GM21423 (cell line): ENCODE measurements around the gene TMEM185B.
"Not testable (repeated sequence)": the region's sequence is repeated elsewhere in the genome, so short reads cannot be mapped to it uniquely, and the experiment has no call there.

Experiments used
- ATAC-seq: cut with Tn5 transposase; IDR thresholded peaks from one replicate; pipeline ENCODE4 v1.9.1; 2021; ENCODE audit warnings: mild to moderate bottlenecking, moderate library complexity; ENCODE audit not compliant: unreplicated experiment

The TMEM185B gene

DNA sequence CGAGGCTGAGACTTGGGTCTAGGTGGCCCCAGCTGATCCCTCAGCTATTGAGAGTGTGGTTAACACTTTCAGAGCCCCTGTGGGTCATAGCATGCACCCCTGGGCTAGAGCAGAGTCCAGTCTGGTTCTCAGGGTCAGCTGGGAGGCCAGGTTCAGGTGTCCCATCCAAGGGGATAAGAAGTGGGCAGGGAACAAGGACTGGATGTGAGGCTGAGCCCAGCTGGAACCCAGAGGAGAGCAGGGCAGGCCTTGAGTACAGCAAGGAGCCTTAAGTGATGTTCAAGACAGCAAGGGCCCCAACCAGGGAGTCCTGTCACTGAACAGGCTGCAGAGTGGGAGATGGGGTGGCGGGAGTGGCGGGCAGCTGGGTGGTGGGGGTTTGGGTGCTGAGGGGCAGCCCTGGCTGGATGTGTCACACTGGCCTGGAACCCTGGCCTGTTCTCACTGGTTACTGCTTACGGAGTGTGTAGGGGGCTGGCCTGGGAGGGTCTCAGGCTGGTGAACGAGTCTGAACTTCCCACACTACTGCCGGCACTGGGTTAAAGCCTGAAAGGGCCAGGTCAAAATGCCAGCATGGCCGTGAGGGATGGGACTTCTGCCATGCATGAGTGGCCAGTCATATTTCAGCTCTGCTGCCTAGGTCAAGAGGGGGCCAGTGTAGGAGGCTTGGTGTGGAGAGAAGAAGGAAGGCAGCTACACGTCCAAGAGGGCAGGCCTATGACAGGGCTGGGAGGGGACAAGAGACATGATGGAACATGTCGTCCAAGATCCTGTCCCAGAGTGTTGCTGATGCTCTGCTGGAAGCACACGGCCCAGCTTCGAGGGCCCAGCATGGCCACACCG, 13.6 kb downstream of the TMEM185B start:
- no peak for ATAC-seq

DNA sequence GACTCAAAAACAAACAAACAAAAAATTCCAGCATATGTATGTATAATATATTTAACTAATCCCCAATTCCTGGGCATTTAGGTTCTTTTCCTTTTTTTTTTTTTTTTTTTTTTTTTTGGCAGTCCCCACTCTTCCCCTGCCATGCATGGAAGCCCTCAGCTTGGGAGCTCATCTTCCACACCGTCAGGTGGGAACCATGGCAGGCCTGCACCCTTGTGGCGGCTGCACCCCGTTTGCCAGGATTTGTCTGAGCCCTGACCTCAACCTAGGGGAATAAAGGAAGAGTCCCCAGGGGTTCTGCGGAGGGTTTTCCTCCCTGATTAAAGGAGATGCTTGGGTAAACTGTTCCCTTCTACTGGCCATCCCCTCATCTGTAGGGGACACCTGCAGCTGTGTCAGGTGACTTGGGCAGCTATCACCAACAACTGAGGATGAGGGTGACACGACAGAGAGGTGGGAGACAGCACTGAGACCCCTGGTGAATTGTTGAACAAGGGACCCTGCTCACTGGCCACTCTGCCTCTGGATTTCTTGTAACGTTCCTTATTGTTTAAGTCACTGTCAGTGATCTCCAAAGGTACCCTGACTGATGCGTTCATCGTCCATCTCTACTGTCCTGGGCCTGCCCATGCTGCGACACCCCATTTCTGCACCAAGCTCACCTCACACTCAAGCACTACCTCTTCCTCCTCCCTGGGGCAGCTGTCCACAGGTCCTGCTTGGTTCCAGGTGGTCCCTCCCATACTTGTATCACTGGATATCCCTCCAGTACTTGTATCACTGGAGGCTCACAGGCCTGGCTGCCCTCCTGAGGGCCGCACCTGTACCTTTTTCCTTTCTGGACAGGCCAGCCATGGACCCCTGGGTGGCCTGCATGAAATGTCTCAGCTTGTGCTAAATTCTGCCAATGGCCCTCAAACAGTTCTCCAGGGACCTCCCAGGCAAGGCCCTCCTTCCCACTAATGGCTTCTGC, 14.5 kb downstream of the TMEM185B start:
- ATAC-seq, result no peak

DNA sequence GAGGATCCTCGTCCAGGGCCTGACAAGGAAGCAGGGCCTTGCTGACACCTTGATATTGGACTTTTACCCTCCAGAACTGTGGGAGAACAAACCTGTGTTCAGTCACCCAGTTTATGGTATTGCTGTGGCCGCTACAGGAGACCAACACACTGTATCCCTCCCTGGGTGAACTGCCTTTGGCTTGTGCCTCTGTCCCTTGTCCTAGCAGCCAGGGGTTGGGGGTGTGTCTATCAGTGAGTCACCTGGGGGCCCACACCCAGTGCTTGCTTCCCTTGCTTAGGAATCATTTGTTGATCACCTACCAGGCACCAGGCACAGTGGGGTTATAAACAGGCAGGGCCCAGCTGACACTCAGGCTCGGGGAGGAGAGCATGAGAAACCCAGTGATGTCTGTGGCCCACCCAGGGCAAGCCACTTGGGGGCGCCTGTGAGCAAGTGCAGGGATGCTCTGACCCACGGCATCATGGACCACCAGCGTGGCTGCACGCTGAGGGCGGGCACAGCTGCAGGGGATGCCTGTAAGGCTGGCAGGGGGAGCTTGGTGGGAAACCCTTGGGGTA, 17.1 kb downstream of the TMEM185B start:
- ATAC-seq, result no peak

DNA sequence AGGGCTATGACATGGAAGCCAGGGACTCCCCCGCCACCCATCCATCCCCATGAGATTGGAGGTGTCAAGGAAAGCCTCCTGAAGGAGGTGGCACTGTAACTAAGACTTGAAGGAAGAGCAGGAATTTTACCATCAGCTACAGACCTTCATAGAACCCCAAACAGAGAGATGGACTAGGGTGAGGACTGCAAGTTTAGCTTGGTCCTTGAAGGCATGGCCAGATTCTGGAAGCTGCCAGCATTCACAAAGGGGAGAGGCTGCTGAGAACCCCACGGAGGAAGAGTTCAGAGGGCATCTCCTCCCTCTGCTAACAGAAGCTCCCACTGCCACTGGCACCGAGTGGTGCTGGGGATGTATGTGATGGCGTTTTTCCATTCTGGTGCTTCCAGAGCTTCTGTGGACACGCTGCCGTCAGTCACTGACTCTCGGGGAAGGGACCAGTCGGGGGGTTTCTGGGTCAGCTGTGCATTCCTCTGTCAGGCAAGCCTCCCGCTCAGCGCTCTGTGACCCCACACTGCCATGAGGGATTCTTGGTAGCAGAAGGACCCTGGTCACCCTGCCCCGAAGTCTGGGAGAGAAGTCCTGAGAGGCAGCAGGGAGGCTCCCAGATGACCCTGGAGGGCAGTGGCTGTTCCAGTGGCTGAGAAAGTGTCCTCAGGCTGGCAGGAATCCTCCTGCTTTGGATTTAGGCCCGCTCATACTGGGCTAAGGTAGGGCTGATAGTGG, 18.1 kb downstream of the TMEM185B start:
- no peak for ATAC-seq

DNA sequence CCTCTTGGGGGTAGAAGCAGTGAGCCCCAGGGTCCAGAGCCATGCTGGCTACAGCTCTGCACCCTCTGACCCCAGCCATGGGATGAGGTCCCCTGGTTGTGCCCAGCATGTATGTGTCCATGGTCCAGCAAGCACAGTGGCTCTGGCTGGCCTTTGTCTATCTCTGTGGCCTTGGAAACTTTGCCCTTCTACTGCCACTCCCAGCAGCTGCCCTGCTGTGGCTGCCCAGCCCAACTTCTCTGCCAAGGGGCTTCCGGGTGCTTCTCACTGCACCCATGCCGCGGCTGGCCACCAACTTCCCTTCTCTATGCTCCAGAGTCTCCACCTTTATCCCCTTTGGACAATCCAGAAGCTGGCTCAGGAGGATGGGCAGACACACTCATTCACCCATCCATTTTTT, 18.8 kb downstream of the TMEM185B start:
- no peak for ATAC-seq

DNA sequence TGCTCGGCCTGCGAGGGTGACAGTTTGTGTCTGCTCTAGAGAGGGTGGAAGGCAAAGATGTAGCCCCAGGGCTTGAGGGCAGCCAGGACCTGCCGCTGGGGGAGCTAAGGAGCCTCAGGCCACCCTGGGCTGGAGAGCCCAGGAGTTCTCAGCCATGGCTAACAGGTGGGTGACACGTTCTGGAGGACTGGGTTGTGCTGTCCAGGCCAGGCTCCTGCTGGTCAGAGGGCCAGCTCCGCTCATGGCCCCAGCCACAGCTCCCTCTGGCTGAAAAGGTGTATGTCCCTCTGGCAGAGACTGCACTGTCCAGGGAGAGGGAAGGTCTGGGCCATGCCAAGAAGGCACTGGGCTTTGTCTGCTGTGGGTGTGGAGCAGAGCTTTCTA, 19.2 kb downstream of the TMEM185B start:
- no peak for ATAC-seq

DNA sequence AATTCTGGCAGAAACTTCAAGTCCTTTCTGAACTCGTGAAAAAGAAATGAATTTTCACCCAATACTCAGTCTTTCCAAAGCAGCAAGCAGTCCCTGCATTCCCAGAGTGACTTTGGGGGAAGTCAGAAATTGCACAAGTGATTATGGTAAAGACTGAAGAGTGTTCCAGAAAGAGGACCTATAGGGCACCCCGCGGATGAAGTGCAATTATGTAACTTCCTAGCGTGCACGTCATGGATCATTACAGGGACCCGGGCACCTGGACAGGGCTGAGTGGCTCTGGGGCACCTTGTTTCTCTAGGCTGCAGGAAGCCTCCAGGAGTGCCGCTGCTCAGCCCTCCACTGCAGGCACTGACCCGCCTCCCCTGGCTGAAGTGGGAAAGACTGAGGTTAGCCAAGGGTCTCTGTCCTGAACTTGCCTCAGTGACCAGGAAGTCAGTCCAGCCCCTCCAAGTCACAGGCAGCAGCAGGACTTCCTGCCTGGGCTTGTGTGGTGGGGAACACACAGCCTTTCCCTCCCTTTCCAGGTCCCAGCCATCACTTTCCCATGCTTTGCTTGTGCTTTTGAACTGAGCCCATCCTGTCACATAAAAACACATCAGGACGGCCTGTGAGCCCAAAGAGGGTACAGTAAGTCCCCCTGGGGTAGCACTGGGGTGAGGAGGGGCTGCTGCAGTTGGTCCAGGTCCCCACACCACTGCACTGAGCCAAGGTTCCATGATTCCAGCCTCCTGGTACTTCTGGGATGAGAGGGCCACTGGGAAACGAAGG, 19.8 kb downstream of the TMEM185B start:
- ATAC-seq, result no peak

DNA sequence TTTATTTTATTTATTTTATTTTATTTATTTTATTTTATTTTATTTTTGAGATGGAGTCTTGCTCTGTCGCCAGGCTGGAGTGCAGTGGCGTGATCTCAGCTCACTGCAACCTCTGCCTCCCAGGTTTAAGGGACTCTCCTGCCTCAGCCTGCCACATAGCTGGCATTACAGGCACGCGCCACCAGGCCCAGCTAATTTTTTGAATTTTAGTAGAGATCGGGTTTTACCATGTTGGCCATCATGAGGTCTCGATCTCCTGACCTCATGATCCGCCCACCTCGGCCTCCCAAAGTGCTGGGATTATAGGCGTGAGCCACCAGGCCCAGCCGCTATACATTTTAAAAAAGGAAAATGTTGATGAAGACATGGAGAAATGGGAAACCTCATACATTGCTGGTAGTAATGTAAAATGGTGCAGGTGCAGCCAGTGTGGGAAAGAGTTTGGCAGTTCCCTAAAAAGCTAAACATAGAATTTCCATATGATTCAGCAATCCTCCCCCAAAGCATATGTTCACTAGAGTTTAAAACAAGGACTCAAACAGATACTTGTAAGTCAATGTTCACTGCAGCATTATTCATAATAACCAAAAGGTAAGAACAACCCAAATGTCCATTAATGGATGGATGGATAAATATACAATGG, 23.3 kb downstream of the TMEM185B start:
- ATAC-seq, result not testable (repeated sequence)

DNA sequence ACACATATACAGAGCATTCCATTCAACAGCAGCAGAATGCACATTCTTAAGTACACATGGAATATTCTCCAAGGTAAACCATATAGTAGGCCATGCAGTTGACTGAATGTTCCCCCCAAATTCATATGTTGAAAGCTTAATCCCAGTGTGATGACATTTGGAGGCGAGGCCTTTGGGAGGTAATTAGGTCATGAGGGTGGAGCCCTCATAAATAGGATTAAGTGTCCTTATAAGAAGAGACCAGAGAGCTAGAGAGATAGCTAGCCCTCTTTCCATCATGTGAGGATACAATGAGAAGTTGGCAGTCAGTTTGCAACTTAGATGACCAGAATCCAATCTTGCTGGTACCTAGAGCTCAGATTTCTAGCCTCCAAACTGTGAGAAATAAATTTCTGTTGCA, 27.6 kb downstream of the TMEM185B start:
- no peak for ATAC-seq

DNA sequence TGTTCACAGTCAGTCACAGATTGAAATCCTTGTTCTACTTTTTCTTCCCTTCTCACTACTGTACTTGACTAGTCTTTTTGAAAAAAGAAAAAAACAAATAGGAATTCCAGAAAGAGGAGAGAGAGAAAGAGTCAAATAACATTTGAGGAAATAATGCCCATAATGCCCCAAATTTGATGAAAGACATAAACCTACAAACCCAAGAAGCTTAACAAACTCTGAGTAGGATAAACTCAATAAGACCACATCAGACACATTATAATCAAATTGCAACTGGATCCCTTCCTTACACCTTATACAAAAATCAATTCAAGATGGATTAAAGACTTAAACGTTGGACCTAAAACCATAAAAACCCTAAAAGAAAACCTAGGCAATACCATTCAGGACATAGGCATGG, 30.9 kb downstream of the TMEM185B start:
- no peak for ATAC-seq

DNA sequence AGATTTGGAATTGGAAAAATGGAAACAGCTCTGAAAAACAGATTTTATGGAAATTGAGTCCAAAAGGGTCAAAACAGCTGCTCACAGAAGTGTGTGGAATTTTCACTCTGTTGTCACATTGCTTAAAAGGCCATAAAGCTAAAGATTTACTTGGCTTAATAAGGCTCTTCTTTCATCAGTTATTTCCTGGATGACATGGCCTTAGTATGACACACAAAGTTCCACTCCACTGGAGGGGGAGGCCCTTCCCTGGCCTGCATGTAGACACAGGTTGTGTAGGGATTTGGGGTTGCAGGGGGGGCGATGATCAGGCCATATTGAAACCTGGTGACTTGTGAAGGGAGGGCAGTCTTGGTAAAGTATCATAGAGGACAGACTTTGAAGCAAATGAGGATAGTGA, 34.0 kb downstream of the TMEM185B start:
- ATAC-seq, result no peak

DNA sequence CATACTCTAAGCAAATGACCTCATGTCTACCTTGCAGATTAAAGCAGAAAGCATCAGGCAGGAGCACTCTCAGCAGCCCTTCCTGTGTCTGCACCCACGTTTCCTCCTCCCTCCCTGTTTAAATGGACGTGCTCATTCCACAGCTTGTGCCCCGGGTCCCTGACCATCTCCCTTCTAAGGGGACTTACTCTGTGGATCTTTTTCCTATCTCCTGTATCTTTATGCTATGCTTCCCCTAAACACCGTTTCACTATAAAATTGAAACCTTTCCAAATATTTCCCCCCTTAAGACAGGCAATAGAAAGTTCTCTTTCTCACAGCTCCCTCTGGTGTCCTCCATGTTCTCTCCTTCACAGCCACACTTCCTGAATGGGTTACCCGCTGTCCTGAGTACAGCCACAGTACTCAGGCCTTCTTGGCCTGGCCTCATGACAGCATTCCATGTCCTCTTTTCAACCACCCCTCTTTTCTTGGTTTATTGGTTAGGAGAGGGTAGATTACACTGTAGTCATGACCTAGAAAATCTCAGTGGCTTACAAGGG, 41.1 kb downstream of the TMEM185B start:
- no peak for ATAC-seq

DNA sequence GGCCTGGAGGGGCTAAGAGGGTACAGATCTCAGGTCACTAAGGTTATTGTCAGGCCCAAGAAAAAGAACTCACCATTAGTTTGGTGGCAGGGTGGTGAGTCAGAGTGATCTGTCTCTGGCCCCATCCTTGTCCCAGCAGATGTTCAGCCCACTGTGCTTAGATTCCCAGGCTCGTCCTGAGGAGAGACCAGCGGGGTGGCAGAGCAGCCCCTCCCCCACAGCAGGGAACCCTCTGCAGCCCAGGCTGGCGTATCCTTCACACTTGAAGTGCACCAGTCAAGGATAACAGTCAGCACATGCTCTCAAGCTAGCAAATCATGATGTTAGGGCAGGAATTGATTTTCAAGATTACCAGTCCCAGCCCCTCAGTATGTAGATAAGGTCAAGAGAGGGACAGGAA, 43.1 kb downstream of the TMEM185B start:
- no peak for ATAC-seq

DNA sequence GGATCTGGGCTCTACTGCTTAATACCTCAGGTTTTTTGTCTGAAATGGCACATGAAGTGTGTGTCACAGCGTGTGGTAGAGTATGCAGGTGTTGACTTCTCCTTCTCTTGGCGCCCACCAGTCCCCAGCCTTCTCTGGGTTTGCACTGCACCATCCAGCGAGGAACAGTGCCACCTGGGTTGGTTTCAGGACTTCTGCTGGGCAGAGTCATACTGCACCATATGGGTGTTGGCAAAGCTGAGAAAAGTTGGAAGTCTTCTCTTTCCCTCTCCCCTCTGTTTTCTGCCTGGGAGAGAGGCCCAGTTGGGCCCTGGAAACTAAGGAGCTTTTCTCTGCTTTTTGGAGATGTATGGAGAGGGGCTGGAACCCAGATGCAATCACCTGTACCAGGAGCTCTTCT, 43.8 kb downstream of the TMEM185B start:
- no peak for ATAC-seq

DNA sequence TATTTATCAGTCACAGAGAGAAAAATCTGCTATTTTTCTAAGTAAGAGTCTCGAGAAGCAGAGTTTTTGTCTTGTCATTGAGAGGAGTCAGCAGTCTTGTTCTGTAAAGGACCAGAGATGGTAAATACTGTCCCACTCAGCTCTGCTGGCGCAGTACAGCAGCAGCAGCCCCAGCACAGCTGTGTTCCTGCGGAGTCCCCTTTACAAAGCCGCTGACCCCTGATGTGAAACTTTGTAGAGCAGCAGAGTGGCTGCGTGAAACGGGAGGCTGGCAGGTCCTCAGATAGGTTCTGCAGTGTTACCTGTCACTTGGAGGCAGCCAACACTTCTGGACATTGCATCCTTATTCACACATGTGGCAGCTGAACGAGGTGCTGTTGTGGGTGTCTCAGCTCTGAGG, 45.2 kb downstream of the TMEM185B start:
- ATAC-seq, result no peak

DNA sequence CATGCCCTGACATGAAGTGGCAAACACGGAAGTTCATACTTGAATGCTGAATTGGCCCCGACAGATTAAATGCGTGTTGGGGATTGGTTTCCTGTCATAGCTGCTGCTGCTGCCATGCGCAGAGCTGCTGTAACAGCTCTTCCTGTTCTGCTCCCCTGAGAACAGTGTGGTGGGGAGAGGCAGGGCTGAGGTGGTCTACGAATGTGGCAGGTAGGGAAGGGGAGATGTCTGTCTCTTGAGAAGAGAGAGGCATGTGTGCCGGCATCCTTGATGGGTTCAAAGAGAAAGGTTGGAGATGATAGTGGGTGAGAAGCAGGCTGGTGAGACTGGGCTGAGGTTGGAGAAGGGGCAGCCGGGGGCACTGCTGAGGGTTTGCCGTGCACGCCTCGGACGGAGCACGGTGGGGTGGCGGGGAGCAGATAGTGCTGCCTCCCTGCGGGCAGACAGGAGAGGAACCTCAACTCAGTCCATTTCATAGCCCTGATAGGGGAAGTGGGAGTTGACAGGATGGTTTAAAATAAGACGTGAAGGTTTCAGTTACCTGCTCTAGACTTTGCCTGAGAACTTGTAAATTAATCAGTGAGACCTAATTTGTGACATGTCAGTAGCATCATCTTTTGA, 46.1 kb downstream of the TMEM185B start:
- peak; percentile 93 for ATAC-seq

DNA sequence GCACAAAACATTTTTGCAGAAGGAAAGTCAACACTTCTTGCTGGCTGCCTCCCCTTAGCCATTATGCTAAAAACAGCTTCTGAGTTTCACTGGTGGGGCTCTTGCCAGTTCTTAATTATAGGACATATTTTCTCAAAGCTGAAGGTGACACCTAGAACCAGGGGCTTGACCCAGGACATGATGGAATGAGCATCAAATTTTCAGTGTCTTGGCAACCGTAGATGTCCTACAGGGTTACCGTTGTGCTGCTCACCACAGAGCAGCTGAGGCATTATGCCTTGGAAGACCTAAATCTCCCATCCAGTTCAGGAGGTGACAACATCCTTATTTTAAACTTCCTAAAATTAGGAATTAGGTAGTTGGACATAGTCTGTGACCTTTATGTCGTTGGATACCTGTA, 46.7 kb downstream of the TMEM185B start:
- no peak for ATAC-seq

DNA sequence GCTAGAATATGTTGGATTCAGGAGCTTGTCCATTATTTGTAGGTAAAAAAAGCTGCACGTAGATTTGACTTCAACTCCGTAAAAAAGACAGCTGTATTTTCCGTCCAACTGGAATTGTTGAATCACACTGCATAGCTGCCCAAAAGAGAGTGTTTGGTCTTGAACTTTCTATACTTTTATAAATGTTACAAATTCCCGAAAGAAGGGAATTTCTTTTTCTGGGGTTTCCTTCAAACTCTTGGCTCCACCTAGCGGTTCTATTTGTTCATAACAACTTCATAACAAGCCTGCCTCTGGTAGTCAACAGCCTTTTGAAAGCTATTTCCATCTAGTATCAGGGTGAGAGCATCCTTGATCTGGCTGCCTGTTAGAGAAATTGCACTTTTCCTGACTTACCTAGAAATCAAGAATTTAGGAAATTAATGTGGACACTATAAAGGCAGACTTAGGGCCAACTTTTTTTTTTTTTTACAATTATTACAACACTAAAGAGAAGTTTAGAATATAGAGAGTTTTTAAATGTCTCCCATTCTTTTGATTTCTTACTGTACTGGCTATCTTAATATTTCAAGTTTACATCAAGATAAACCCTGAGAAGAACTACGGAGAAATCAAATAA, 48.1 kb downstream of the TMEM185B start:
- no peak for ATAC-seq
